Right ventricle myocardium inferior (tissue), 1 donor: ENCODE data around the gene ALDOC. TPM values are rescaled to one million over a fixed set of nuclear protein-coding genes. Genes with fewer than 3 reads are reported as not detected.

Experiments used
- ATAC-seq: fragments of 200-7000 bp; cut with Tn5 transposase; one replicate; pipeline ENCODE4 v1.9.1; 2020; ENCODE audit warnings: mild to moderate bottlenecking, moderate library complexity
- DNase-seq: peaks from one replicate; pipeline ENCODE4 v3.0.0; 2021; ENCODE audit errors: missing footprints
- intact Hi-C: fragments of 100-400 bp; cut with DNase I; formaldehyde crosslinking; loops from one replicate; pipeline ENCODE4 v1.11.0; 2022
- total RNA-seq: library from RNA; stranded (reverse); fragmentation: NEBNext Ultra II Directional; extraction: Animal tissue kit (Norgen Biotek cat#: 25700); gene quantifications from one replicate; pipeline ENCODE4 v1.2.1, GENCODE V29; 2021
- donor health status: DM: no; HTN: yes; CAD: no; lungs with severe emphysema.

Gene ALDOC
- total RNA-seq, 1 donor from 2014 or later, result 396 TPM

- no peak for DNase-seq
- ATAC-seq, result no peak
- intact Hi-C loops, result no loop called here
These were observed 32.1 kb downstream of the ALDOC start for GRCh38 chr17:28544402-28545140.

GRCh38 chr17:28541439-28541838 lies 35.3 kb downstream of the ALDOC start:
- intact Hi-C loops, result no loop called here
- ATAC-seq, result no peak
- DNase-seq, result no peak

GRCh38 chr17:28540231-28540630 lies 36.5 kb downstream of the ALDOC start:
- ATAC-seq (no peak), DNase-seq (no peak)
- intact Hi-C loops, result no loop called here

GRCh38 chr17:28538296-28538895 lies 38.3 kb downstream of the ALDOC start:
- intact Hi-C loops, result loop anchor here (5.0 kb wide), 1 partner anchor 46 kb away; no protein-coding TSS in a partner anchor
- DNase-seq, result no peak
- ATAC-seq, result no peak

- ATAC-seq (no peak), DNase-seq (no peak)
- intact Hi-C loops, result loop anchor here (5.0 kb wide), 1 partner anchor 45 kb away; no protein-coding TSS in a partner anchor
These were observed 39.5 kb downstream of the ALDOC start for GRCh38 chr17:28537219-28537610.

GRCh38 chr17:28536532-28537218 lies 40.0 kb downstream of the ALDOC start:
- no peak for ATAC-seq

GRCh38 chr17:28534740-28535375 lies 41.8 kb downstream of the ALDOC start:
- no peak for ATAC-seq
- no peak for DNase-seq
- intact Hi-C loops, result loop anchor here (5.0 kb wide), 1 partner anchor 43 kb away; no protein-coding TSS in a partner anchor

More at GRCh38 chr17:28536532-28537218, 40.0 kb downstream of the ALDOC start:
- no peak for DNase-seq
- intact Hi-C loops, result loop anchor here (5.0 kb wide), 1 partner anchor 44 kb away; no protein-coding TSS in a partner anchor

- intact Hi-C loops, result no loop called here
- ATAC-seq (no peak), DNase-seq (no peak)
These were observed 43.4 kb downstream of the ALDOC start for GRCh38 chr17:28533091-28533807.

- intact Hi-C loops, result no loop called here
- DNase-seq (no peak), ATAC-seq (no peak)
These were observed 44.4 kb downstream of the ALDOC start for GRCh38 chr17:28532050-28532960.

- ATAC-seq (no peak), DNase-seq (no peak)
- intact Hi-C loops, result no loop called here
These were observed 45.8 kb downstream of the ALDOC start for GRCh38 chr17:28530926-28531325.

GRCh38 chr17:28530250-28530649 lies 46.4 kb downstream of the ALDOC start:
- no peak for ATAC-seq
- DNase-seq, result no peak
- intact Hi-C loops, result no loop called here

GRCh38 chr17:28529013-28529400 lies 47.7 kb downstream of the ALDOC start:
- intact Hi-C loops, result no loop called here
- ATAC-seq (no peak), DNase-seq (no peak)

GRCh38 chr17:28528327-28529012 lies 48.2 kb downstream of the ALDOC start:
- no peak for DNase-seq
- no peak for ATAC-seq
- intact Hi-C loops, result no loop called here

GRCh38 chr17:28527859-28528258 lies 48.8 kb downstream of the ALDOC start:
- intact Hi-C loops, result no loop called here
- DNase-seq (no peak), ATAC-seq (no peak)

- DNase-seq (no peak), ATAC-seq (no peak)
- intact Hi-C loops, result no loop called here
These were observed 49.5 kb downstream of the ALDOC start for GRCh38 chr17:28527181-28527681.

GRCh38 chr17:28526381-28526780 lies 50.3 kb downstream of the ALDOC start:
- intact Hi-C loops, result no loop called here
- DNase-seq (no peak), ATAC-seq (no peak)
